HG03135 (cell line): ENCODE data around the gene DPM3.

ENCODE experiments used
- ATAC-seq: cut with Tn5 transposase; IDR thresholded peaks from one replicate; pipeline ENCODE4 v1.9.1; 2021; ENCODE audit warnings: mild to moderate bottlenecking, moderate library complexity; ENCODE audit not compliant: unreplicated experiment

Gene DPM3

DNA sequence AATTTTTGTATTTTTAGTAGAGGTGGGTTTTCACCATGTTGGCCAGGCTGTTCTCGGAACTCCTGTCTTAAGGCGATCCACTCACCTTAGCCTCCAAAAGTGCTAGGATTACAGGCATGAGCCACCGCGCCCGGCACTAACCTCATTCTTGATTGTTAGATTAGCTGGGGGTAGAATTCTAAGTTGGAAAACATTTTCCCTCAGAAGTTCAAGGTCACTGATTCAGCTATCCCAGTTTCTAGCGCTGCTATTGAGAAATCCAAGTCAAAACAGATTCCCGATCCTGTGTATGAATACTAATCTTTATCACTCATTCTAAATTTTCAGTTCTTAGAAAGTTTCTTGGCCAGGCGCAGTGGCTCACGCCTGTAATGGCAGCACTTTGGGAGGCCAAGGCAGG lies 37.0 kb downstream of the DPM3 start:
- no peak for ATAC-seq

DNA sequence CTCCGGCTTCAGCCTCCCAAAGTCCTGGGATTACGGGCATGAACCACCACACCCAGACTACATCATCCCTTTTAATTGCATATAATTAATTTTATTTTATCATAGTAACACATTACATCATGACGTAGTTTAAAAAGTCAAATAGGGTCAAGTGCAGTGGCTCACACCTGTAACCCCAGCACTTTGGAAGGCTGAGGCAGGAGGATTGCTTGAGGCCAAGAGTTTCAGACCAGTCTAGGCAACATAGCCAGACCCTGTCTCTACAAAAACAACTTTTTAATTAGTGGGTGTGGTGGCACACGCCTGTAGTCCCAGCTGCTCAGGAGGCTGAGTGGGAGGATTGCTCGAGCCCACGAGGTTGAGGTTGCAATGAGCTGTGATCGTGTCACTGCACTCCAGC lies 41.0 kb downstream of the DPM3 start:
- ATAC-seq = no peak

DNA sequence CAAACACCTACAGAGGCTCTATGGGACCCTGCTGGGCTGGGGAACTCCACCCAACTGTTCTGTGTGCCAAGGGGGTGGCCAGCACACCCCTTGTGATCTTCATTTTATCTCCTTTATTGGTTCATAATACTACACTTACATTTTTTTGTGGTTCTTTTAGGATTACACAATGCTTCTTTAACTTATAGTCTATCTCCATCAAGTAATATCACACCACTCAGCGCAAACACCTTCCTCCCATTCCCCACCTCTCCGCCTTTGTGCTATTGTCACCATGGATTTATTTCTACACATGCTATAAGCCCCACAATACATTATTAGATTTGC lies 45.7 kb downstream of the DPM3 start:
- no peak for ATAC-seq

DNA sequence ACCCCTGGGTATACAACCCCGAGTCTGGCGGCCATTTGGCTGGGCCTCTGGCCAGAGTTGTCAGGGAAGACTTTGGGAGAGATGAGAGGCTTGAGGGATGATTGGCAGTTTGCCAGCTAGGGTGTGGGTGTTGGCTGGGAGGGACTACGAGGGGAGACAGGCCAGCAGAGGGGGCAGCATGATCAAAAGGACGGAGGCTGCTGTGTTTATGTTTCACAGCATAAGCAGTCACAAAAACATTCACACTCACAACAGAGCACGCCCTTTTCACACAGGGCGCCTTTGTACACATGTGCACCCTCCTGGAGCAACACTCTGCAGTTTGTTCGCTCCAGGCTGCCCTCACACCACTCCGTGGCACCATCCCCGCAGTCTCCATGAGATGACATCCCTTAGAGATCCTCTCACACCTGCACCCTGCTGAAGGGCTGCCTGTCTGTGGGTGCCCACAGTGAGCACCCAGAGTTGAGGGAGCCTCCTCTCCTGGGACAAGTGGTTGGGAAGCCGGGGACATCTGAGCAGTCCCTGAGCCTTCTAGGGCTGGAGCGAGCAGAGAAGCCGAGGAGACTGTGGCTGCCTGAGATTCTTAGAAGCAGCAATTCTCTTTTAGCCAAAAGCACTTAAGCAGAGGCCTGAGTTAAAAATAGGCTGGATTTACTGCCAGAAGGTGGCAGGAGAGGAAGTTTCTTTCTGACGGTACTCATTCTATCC lies 46.3 kb downstream of the DPM3 start:
- no peak for ATAC-seq

DNA sequence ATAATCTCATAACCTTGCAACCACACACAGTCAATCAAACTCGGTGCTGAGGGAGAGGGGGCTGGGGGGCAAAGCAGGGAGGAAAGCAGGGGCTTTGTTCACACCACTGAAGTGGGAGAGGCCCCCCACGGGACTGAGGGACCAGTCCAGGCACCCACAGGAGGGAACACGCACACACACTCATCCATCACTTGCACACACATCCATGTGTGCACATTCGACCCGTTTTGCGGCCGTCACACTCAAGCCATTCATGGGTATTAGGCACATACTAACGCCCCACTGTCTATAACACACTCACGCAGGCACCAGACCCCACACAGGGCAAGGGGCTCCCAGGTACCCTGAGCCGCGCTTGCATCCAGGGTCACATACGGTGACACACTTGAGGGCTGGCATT lies 47.7 kb downstream of the DPM3 start:
- ATAC-seq = no peak

DNA sequence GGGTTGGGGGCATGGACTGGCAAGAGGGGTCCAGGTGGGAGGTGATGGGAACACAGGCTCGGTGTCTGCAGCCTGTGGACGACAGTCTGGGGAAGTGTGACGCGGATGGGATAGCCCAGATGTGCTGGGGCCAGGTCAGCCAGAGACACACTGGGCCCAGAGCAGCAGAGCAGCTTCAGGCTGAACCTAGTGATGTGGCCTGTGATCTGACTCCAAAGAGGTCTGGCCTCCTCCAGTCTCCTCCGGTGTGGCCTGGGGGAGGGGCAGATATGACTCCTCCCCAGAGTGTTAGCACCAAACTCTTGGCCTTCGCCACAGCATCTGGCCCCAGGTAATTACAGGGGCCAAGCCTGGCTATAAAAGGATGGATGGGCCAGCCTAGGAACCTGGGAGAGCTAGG lies 48.2 kb downstream of the DPM3 start:
- ATAC-seq = no peak

- no peak for ATAC-seq
These were observed 49.0 kb downstream of the DPM3 start for GRCh38 chr1:155091071-155092051.
